Measurements from ENCODE around the gene PRUNE2. TPM values are rescaled to one million over a fixed set of nuclear protein-coding genes. Genes with fewer than 3 reads are reported as not detected.

The PRUNE2 gene
- total and polyA plus RNA-seq, 4 donors = 1.3 to 4.5 (median 1.6) TPM

GRCh38 chr9:76707510-76707909 lies 198.4 kb downstream of the PRUNE2 start:
- no peaks in the 10 kb centered on the region for H3K9me3 ChIP-seq (ENCODE audit: control insufficient read depth in 4 of 4, low read length in 3 of 4)
- 53% methylated on average over 6 of the region's 6 CpGs for WGBS
- no peak overlapping the region for H3K27ac ChIP-seq (ENCODE audit: low read depth in 1 of 2, low read length in 2 of 2)
- H3K4me1 ChIP-seq (ENCODE audit: control insufficient read depth in 4 of 4, insufficient read depth in 4 of 4, low read length in 3 of 4) = no peaks in the 10 kb centered on the region
- no peaks in the 10 kb centered on the region for H3K36me3 ChIP-seq (ENCODE audit: control insufficient read depth in 4 of 4, insufficient read depth in 3 of 4, low read depth in 1 of 4, low read length in 3 of 4)
- H3K9ac ChIP-seq (ENCODE audit: low read depth in 1 of 2, low read length in 2 of 2) = no peak overlapping the region
- H3K27me3 ChIP-seq (ENCODE audit: control insufficient read depth in 4 of 4, insufficient read depth in 4 of 4, low read length in 3 of 4) = peaks cover 0 to 8% (median 0%) of the 10 kb centered on the region in 4 donors
- H3K4me3 ChIP-seq (ENCODE audit: low read depth in 1 of 3, low read length in 3 of 3) = no peak overlapping the region
- no peak for DNase-seq (ENCODE audit: low spot score)
- TF ChIP-seq YY1 (IDR thresholded peaks at IDR 0.05) (no peak), RAD21 (IDR thresholded peaks at IDR 0.05) (no peak), EGR1 (IDR thresholded peaks at IDR 0.05; ENCODE audit: low read depth in 2 of 2) (no peak), NR2F2 (IDR thresholded peaks at IDR 0.05) (no peak), GABPA (IDR thresholded peaks at IDR 0.05 in 1 of 2, conservative IDR thresholded peaks at IDR 0.05 in 1 of 2) (no peak), REST (IDR thresholded peaks at IDR 0.05) (no peak), ATF3 (IDR thresholded peaks at IDR 0.05) (no peak), HNF4A (conservative IDR thresholded peaks at IDR 0.05) (no peak), JUND (IDR thresholded peaks at IDR 0.05) (no peak)

GRCh38 chr9:76704593-76705204 lies 201.2 kb downstream of the PRUNE2 start:
- Histone ChIP-seq H3K9me3 (ENCODE audit: control insufficient read depth in 4 of 4, low read length in 3 of 4) (no peaks in the 10 kb centered on the region), H3K36me3 (ENCODE audit: control insufficient read depth in 4 of 4, insufficient read depth in 3 of 4, low read depth in 1 of 4, low read length in 3 of 4) (no peaks in the 10 kb centered on the region), H3K27ac (ENCODE audit: low read depth in 1 of 2, low read length in 2 of 2) (no peak overlapping the region), H3K9ac (ENCODE audit: low read depth in 1 of 2, low read length in 2 of 2) (no peak overlapping the region), H3K27me3 (ENCODE audit: control insufficient read depth in 4 of 4, insufficient read depth in 4 of 4, low read length in 3 of 4) (peaks cover 0 to 12% (median 1%) of the 10 kb centered on the region in 4 donors), H3K4me3 (ENCODE audit: low read depth in 1 of 3, low read length in 3 of 3) (no peak overlapping the region), H3K4me1 (ENCODE audit: control insufficient read depth in 4 of 4, insufficient read depth in 4 of 4, low read length in 3 of 4) (no peaks in the 10 kb centered on the region)
- 10% methylated on average over 9 of the region's 9 CpGs for WGBS
- TF ChIP-seq JUND (IDR thresholded peaks at IDR 0.05) = no peak
- TF ChIP-seq RAD21 (IDR thresholded peaks at IDR 0.05) = peak; percentile 95 to 96
- TF ChIP-seq CTCF (IDR thresholded peaks at IDR 0.05; ENCODE audit: low read depth, low read length, missing input control) = peak; percentile 69
- no peak for DNase-seq (ENCODE audit: low spot score)

DNA sequence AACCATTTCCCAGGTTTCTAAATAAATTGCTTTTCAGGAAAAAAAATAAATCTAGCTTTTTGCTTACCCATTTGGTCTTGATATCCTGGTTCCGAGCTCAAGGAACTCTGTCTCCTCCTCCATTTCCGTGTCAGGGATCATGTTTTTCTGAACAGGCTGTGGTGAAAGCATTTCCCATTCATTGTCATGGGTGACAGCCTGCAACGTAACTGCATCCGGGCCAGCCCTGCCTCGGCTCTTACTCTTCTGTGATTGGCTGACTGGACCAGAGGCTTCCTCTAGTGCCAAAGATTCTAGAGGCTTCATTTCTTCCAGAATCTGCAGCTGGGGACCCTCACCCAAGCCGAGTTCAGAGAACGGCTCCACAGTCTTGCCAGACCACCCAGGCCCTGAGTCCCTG lies 202.6 kb downstream of the PRUNE2 start:
- Histone ChIP-seq H3K9me3 (ENCODE audit: control insufficient read depth in 4 of 4, low read length in 3 of 4) (no peaks in the 10 kb centered on the region), H3K27me3 (ENCODE audit: control insufficient read depth in 4 of 4, insufficient read depth in 4 of 4, low read length in 3 of 4) (peaks cover 0 to 10% (median 1%) of the 10 kb centered on the region in 4 donors), H3K9ac (ENCODE audit: low read depth in 1 of 2, low read length in 2 of 2) (no peak overlapping the region), H3K4me1 (ENCODE audit: control insufficient read depth in 4 of 4, insufficient read depth in 4 of 4, low read length in 3 of 4) (no peaks in the 10 kb centered on the region), H3K4me3 (ENCODE audit: low read depth in 1 of 3, low read length in 3 of 3) (no peak overlapping the region), H3K27ac (ENCODE audit: low read depth in 1 of 2, low read length in 2 of 2) (no peak overlapping the region), H3K36me3 (ENCODE audit: control insufficient read depth in 4 of 4, insufficient read depth in 3 of 4, low read depth in 1 of 4, low read length in 3 of 4) (no peaks in the 10 kb centered on the region)
- DNase-seq (ENCODE audit: low spot score) = no peak
- 58% methylated on average over 7 of the region's 7 CpGs for WGBS
- TF ChIP-seq FOXA1 (IDR thresholded peaks at IDR 0.05) (no peak), EGR1 (IDR thresholded peaks at IDR 0.05; ENCODE audit: low read depth in 2 of 2) (no peak), NR2F2 (IDR thresholded peaks at IDR 0.05) (peak; percentile 53)
- TF ChIP-seq, protein P1, sequence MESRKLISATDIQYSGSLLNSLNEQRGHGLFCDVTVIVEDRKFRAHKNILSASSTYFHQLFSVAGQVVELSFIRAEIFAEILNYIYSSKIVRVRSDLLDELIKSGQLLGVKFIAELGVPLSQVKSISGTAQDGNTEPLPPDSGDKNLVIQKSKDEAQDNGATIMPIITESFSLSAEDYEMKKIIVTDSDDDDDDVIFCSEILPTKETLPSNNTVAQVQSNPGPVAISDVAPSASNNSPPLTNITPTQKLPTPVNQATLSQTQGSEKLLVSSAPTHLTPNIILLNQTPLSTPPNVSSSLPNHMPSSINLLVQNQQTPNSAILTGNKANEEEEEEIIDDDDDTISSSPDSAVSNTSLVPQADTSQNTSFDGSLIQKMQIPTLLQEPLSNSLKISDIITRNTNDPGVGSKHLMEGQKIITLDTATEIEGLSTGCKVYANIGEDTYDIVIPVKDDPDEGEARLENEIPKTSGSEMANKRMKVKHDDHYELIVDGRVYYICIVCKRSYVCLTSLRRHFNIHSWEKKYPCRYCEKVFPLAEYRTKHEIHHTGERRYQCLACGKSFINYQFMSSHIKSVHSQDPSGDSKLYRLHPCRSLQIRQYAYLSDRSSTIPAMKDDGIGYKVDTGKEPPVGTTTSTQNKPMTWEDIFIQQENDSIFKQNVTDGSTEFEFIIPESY (IDR thresholded peaks at IDR 0.05) = no peak
